GM08714 (cell line): ENCODE measurements around the gene ARPP19.

Experiments
- H3K4me3 ChIP-seq: fragments of 200-500 bp; sonication (Bioruptor generic); 2 replicates; pipeline ENCODE4 v1.5.1; 2014; ENCODE audit warnings: mild to moderate bottlenecking, low read length, inconsistent platforms
- ZNF274 ChIP-seq: IDR thresholded peaks from 2 replicates; pipeline ENCODE4 v1.6.1; 2012; ENCODE audit warnings: mild to moderate bottlenecking, low read depth, low read length

Gene ARPP19

GRCh38 chr15:52509500-52510245 lies 59.2 kb downstream of the ARPP19 start:
- no peak overlapping the region for H3K4me3 ChIP-seq
- no peak for TF ChIP-seq ZNF274

- no peak for TF ChIP-seq ZNF274
- H3K4me3 ChIP-seq = no peak overlapping the region
Observed at GRCh38 chr15:52506549-52506948, 62.3 kb downstream of the ARPP19 start.

- TF ChIP-seq ZNF274 = no peak
- H3K4me3 ChIP-seq = no peak overlapping the region
Observed at GRCh38 chr15:52505151-52505550, 63.7 kb downstream of the ARPP19 start.

GRCh38 chr15:52503788-52504496 lies 64.9 kb downstream of the ARPP19 start:
- TF ChIP-seq ZNF274 = no peak
- no peak overlapping the region for H3K4me3 ChIP-seq

GRCh38 chr15:52502608-52503007 lies 66.2 kb downstream of the ARPP19 start:
- no peak for TF ChIP-seq ZNF274
- no peak overlapping the region for H3K4me3 ChIP-seq

- no peak for TF ChIP-seq ZNF274
- H3K4me3 ChIP-seq = no peak overlapping the region
Observed at GRCh38 chr15:52499506-52499905, 69.3 kb downstream of the ARPP19 start.

- no peak for TF ChIP-seq ZNF274
- no peak overlapping the region for H3K4me3 ChIP-seq
Observed at GRCh38 chr15:52498706-52499105, 70.1 kb downstream of the ARPP19 start.
